NCI-H345 (cell line): ENCODE data around the gene TMEM174.

Experiments
- DNase-seq: peaks from one replicate; lab custom pipeline; 2025; lab: John Stamatoyannopoulos, UW

The TMEM174 gene

GRCh38 chr5:73172951-73173350 is at the start of gene TMEM174:
Gene TMEM174 (plus strand): TSS chr5:73173193. CDS start chr5:73173244, 51 bp downstream.
- DNase-seq, result no peak

GRCh38 chr5:73125289-73125688 is 47.7 kb upstream of the TMEM174 start:
- DNase-seq, result no peak

GRCh38 chr5:73126381-73126780 is 46.6 kb upstream of the TMEM174 start:
- no peak for DNase-seq

- DNase-seq, result no peak
These were observed 46.0 kb upstream of the TMEM174 start for GRCh38 chr5:73126957-73127356.

- no peak for DNase-seq
These were observed 43.9 kb upstream of the TMEM174 start for GRCh38 chr5:73129143-73129542.

GRCh38 chr5:73130811-73131210 is 42.2 kb upstream of the TMEM174 start:
- DNase-seq, result no peak

- DNase-seq, result no peak
These were observed 41.1 kb upstream of the TMEM174 start for GRCh38 chr5:73131711-73132425.

- DNase-seq, result no peak
These were observed 40.2 kb upstream of the TMEM174 start for GRCh38 chr5:73132759-73133158.

GRCh38 chr5:73135021-73135420 is 38.0 kb upstream of the TMEM174 start:
- no peak for DNase-seq

- no peak for DNase-seq
These were observed 37.5 kb upstream of the TMEM174 start for GRCh38 chr5:73135429-73136054.

- no peak for DNase-seq
These were observed 36.9 kb upstream of the TMEM174 start for GRCh38 chr5:73136055-73136562.

- DNase-seq, result no peak
These were observed 35.1 kb upstream of the TMEM174 start for GRCh38 chr5:73137563-73138530.

- DNase-seq, result no peak
These were observed 33.5 kb upstream of the TMEM174 start for GRCh38 chr5:73139485-73139884.

- no peak for DNase-seq
These were observed 32.2 kb upstream of the TMEM174 start for GRCh38 chr5:73140801-73141200.

GRCh38 chr5:73142035-73142434 is 31.0 kb upstream of the TMEM174 start:
- DNase-seq, result no peak

- no peak for DNase-seq
These were observed 29.3 kb upstream of the TMEM174 start for GRCh38 chr5:73143716-73144115.

GRCh38 chr5:73149540-73149939 is 23.5 kb upstream of the TMEM174 start:
- DNase-seq, result no peak

GRCh38 chr5:73150876-73151275 is 22.1 kb upstream of the TMEM174 start:
- no peak for DNase-seq

- DNase-seq, result no peak
These were observed 21.1 kb upstream of the TMEM174 start for GRCh38 chr5:73151766-73152410.

GRCh38 chr5:73152411-73153388 is 20.3 kb upstream of the TMEM174 start:
- DNase-seq, result peak; percentile 28

GRCh38 chr5:73153513-73153912 is 19.5 kb upstream of the TMEM174 start:
- DNase-seq, result no peak
